GM23248 (cell line): ENCODE data around the gene PNMT.

Experiments
- EZH2 ChIP-seq: fragments of 200-600 bp; sonication (generic); IDR thresholded peaks from 2 replicates; pipeline ENCODE4 v1.6.1; 2018; ENCODE audit warnings: antibody characterized with exemption, mild to moderate bottlenecking; ENCODE audit not compliant: insufficient read depth, poor library complexity, severe bottlenecking
- EZH2phosphoT487 ChIP-seq: fragments of 200-600 bp; sonication (generic); IDR thresholded peaks from 2 replicates; pipeline ENCODE4 v1.6.1; 2018; ENCODE audit warnings: antibody characterized with exemption, moderate library complexity, mild to moderate bottlenecking, low read depth; ENCODE audit not compliant: insufficient read depth

DNA sequence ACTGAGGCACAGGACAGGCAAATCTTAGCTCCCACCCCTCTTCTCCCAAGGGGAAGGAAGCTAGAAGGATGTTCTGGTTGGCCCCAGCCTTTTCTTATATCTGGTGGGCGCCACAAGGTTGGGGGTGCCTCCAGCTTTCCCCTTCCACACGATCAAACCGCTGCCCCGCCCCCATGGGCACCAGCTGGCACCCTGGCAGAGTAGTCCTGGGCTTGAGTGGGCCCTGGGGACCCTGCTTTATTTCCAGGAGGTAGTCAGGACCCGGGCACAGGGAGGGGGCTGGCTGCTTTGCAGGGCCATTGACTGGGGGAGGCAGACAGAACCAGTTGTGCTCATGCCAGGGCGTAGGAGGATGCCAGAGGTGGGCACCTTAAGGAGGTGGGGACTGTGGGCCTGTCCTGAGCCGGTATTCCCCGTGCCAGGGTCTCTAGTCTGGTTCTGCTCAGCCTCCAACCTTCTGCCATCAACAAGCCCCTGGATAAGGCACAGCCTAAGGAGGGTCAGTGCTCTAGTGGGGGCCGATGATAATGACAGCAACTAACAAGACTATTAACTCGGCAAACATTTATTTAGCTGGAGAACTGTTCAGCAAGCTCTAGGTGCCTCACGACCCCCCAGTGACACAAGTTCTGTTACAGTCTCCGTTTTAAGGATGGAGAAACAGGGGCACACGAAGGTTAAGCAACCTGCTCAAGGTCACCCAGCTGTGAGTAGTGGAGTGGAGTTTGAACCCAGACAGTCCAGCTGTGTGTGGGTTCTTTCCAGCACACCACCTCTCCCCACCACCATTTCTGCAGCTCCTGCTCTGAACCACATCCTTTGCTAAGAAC lies 49.1 kb upstream of the PNMT start:
- TF ChIP-seq EZH2 (no peak), EZH2phosphoT487 (no peak)
